ENCODE measurements around the gene SMG1. TPM values are rescaled to one million over a fixed set of nuclear protein-coding genes. Genes with fewer than 3 reads are reported as not detected.

Gene SMG1
- total and polyA plus RNA-seq, 8 donors: 60.0 to 78.6 (median 71.4) TPM

Other genes with a start within 250 kb of the SMG1 start
- 1,000 to 10,000 TPM; 1,015 to 1,060 TPM for gene RPS15A, start 136.1 kb downstream of the SMG1 start, total RNA-seq
- 1,000 to 10,000 TPM; 2,477 to 3,133 (median 3,038) TPM for gene RPS15A, start 136.1 kb downstream of the SMG1 start, polyA plus RNA-seq (ENCODE audit: insufficient read length in 6 of 6)
- gene ARL6IP1, start 124.9 kb downstream of the SMG1 start, total RNA-seq: 100 to 1,000 TPM in 1 of 2 donors, 10 to 100 TPM in 1; 97.6 to 115 TPM
- 100 to 1,000 TPM; 207 to 360 (median 233) TPM for gene ARL6IP1, start 124.9 kb downstream of the SMG1 start, polyA plus RNA-seq (ENCODE audit: insufficient read length in 6 of 6)
- gene TMC7, start 57.5 kb upstream of the SMG1 start, total RNA-seq: 1 to 10 TPM; 5.2 to 9.7 TPM
- 1 to 10 TPM; 3.0 to 4.1 (median 3.5) TPM for gene TMC7, start 57.5 kb upstream of the SMG1 start, polyA plus RNA-seq (ENCODE audit: insufficient read length in 6 of 6)
- gene COQ7, start 141.2 kb upstream of the SMG1 start, total RNA-seq: 10 to 100 TPM; 15.1 to 16.4 TPM
- 10 to 100 TPM; 27.8 to 32.0 (median 29.7) TPM for gene COQ7, start 141.2 kb upstream of the SMG1 start, polyA plus RNA-seq (ENCODE audit: insufficient read length in 6 of 6)
- 10 to 100 TPM; 67.6 to 82.7 TPM for gene ITPRIPL2, start 187.6 kb upstream of the SMG1 start, total RNA-seq
- gene ITPRIPL2, start 187.6 kb upstream of the SMG1 start, polyA plus RNA-seq (ENCODE audit: insufficient read length in 6 of 6): 10 to 100 TPM; 24.6 to 35.7 (median 31.9) TPM
- 10 to 100 TPM; 12.3 to 26.3 TPM for gene SYT17, start 241.8 kb upstream of the SMG1 start, total RNA-seq
- gene SYT17, start 241.8 kb upstream of the SMG1 start, polyA plus RNA-seq (ENCODE audit: insufficient read length in 6 of 6): 10 to 100 TPM; 13.4 to 20.7 (median 15.2) TPM